ENCODE measurements around the gene MN1.
A peak's percentile ranks its signal among the peaks of the same experiment; 100 is the strongest.

MN1 gene

GRCh38 chr22:27810609-27811151, 9.1 kb upstream of the MN1 start:
- peak overlapping the region; percentile 32 for H3K9ac ChIP-seq (ENCODE audit: insufficient read length, low read depth)
- no peak for DNase-seq (ENCODE audit: low read depth, low spot score)

GRCh38 chr22:27809700-27810608, 8.4 kb upstream of the MN1 start:
- TF ChIP-seq YY1 (IDR thresholded peaks at IDR 0.05; ENCODE audit: insufficient read depth, insufficient read length) (no peak), ZNF274 (IDR thresholded peaks at IDR 0.05; ENCODE audit: low read depth, low read length) (no peak), SUZ12 (IDR thresholded peaks at IDR 0.05; ENCODE audit: extremely low read depth, insufficient read depth, insufficient read length) (no peak)
- Histone ChIP-seq H3K27me3 (ENCODE audit: insufficient read depth, insufficient read length) (no peaks in the 10 kb centered on the region), H3K9ac (ENCODE audit: insufficient read length, low read depth) (peak overlapping the region; percentile 32), H3K36me3 (ENCODE audit: insufficient read depth, insufficient read length, low read length) (no peaks in the 10 kb centered on the region), H3K4me1 (ENCODE audit: insufficient read depth, insufficient read length) (peaks cover 13% of the 10 kb centered on the region), H3K9me3 (ENCODE audit: insufficient read depth, low read length) (no peaks in the 10 kb centered on the region), H3K4me3 (ENCODE audit: insufficient read length, low read depth) (no peak overlapping the region)
- no peak for DNase-seq (ENCODE audit: low read depth, low spot score)

More at GRCh38 chr22:27810609-27811151, 9.1 kb upstream of the MN1 start:
- Histone ChIP-seq H3K4me1 (ENCODE audit: insufficient read depth, insufficient read length) (peaks cover 10% of the 10 kb centered on the region), H3K36me3 (ENCODE audit: insufficient read depth, insufficient read length, low read length) (no peaks in the 10 kb centered on the region), H3K27me3 (ENCODE audit: insufficient read depth, insufficient read length) (no peaks in the 10 kb centered on the region), H3K4me3 (ENCODE audit: insufficient read length, low read depth) (no peak overlapping the region), H3K9me3 (ENCODE audit: insufficient read depth, low read length) (no peaks in the 10 kb centered on the region)
- TF ChIP-seq SUZ12 (IDR thresholded peaks at IDR 0.05; ENCODE audit: extremely low read depth, insufficient read depth, insufficient read length): no peak
- TF ChIP-seq ZNF274 (IDR thresholded peaks at IDR 0.05; ENCODE audit: low read depth, low read length): no peak
- TF ChIP-seq YY1 (IDR thresholded peaks at IDR 0.05; ENCODE audit: insufficient read depth, insufficient read length): no peak

- TF ChIP-seq ZNF274 (IDR thresholded peaks at IDR 0.05; ENCODE audit: low read depth, low read length): no peak
- no peak for TF ChIP-seq SUZ12 (IDR thresholded peaks at IDR 0.05; ENCODE audit: extremely low read depth, insufficient read depth, insufficient read length)
- no peak for TF ChIP-seq YY1 (IDR thresholded peaks at IDR 0.05; ENCODE audit: insufficient read depth, insufficient read length)
- H3K9ac ChIP-seq (ENCODE audit: insufficient read length, low read depth): no peak overlapping the region
- H3K4me1 ChIP-seq (ENCODE audit: insufficient read depth, insufficient read length): peaks cover 17% of the 10 kb centered on the region
- H3K36me3 ChIP-seq (ENCODE audit: insufficient read depth, insufficient read length, low read length): no peaks in the 10 kb centered on the region
- no peak for DNase-seq (ENCODE audit: low read depth, low spot score)
- H3K9me3 ChIP-seq (ENCODE audit: insufficient read depth, low read length): no peaks in the 10 kb centered on the region
- no peak overlapping the region for H3K4me3 ChIP-seq (ENCODE audit: insufficient read length, low read depth)
- peaks cover 5% of the 10 kb centered on the region for H3K27me3 ChIP-seq (ENCODE audit: insufficient read depth, insufficient read length)
These were observed 7.7 kb upstream of the MN1 start for GRCh38 chr22:27809226-27809603.

GRCh38 chr22:27808451-27809225, 7.1 kb upstream of the MN1 start:
- peaks cover 17% of the 10 kb centered on the region for H3K4me1 ChIP-seq (ENCODE audit: insufficient read depth, insufficient read length)
- no peak overlapping the region for H3K9ac ChIP-seq (ENCODE audit: insufficient read length, low read depth)
- peaks cover 5% of the 10 kb centered on the region for H3K27me3 ChIP-seq (ENCODE audit: insufficient read depth, insufficient read length)
- H3K36me3 ChIP-seq (ENCODE audit: insufficient read depth, insufficient read length, low read length): no peaks in the 10 kb centered on the region
- no peaks in the 10 kb centered on the region for H3K9me3 ChIP-seq (ENCODE audit: insufficient read depth, low read length)
- no peak overlapping the region for H3K4me3 ChIP-seq (ENCODE audit: insufficient read length, low read depth)
- DNase-seq (ENCODE audit: low read depth, low spot score): no peak
- TF ChIP-seq ZNF274 (IDR thresholded peaks at IDR 0.05; ENCODE audit: low read depth, low read length): no peak
- TF ChIP-seq SUZ12 (IDR thresholded peaks at IDR 0.05; ENCODE audit: extremely low read depth, insufficient read depth, insufficient read length): no peak
- TF ChIP-seq YY1 (IDR thresholded peaks at IDR 0.05; ENCODE audit: insufficient read depth, insufficient read length): no peak

GRCh38 chr22:27805841-27806240, 4.3 kb upstream of the MN1 start:
- H3K9me3 ChIP-seq (ENCODE audit: insufficient read depth, low read length): no peaks in the 10 kb centered on the region
- H3K9ac ChIP-seq (ENCODE audit: insufficient read length, low read depth): no peak overlapping the region
- H3K4me3 ChIP-seq (ENCODE audit: insufficient read length, low read depth): no peak overlapping the region
- H3K4me1 ChIP-seq (ENCODE audit: insufficient read depth, insufficient read length): peaks cover 14% of the 10 kb centered on the region
- no peaks in the 10 kb centered on the region for H3K36me3 ChIP-seq (ENCODE audit: insufficient read depth, insufficient read length, low read length)
- peaks cover 12% of the 10 kb centered on the region for H3K27me3 ChIP-seq (ENCODE audit: insufficient read depth, insufficient read length)
- TF ChIP-seq YY1 (IDR thresholded peaks at IDR 0.05; ENCODE audit: insufficient read depth, insufficient read length): no peak
- TF ChIP-seq SUZ12 (IDR thresholded peaks at IDR 0.05; ENCODE audit: extremely low read depth, insufficient read depth, insufficient read length): no peak
- TF ChIP-seq ZNF274 (IDR thresholded peaks at IDR 0.05; ENCODE audit: low read depth, low read length): no peak
- DNase-seq (ENCODE audit: low read depth, low spot score): no peak

- Histone ChIP-seq H3K9ac (ENCODE audit: insufficient read length, low read depth) (peak overlapping the region; percentile 56), H3K27me3 (ENCODE audit: insufficient read depth, insufficient read length) (peaks cover 12% of the 10 kb centered on the region), H3K4me1 (ENCODE audit: insufficient read depth, insufficient read length) (peaks cover 11% of the 10 kb centered on the region), H3K36me3 (ENCODE audit: insufficient read depth, insufficient read length, low read length) (no peaks in the 10 kb centered on the region), H3K4me3 (ENCODE audit: insufficient read length, low read depth) (no peak overlapping the region), H3K9me3 (ENCODE audit: insufficient read depth, low read length) (no peaks in the 10 kb centered on the region)
- no peak for DNase-seq (ENCODE audit: low read depth, low spot score)
- TF ChIP-seq YY1 (IDR thresholded peaks at IDR 0.05; ENCODE audit: insufficient read depth, insufficient read length): no peak
- no peak for TF ChIP-seq ZNF274 (IDR thresholded peaks at IDR 0.05; ENCODE audit: low read depth, low read length)
- no peak for TF ChIP-seq SUZ12 (IDR thresholded peaks at IDR 0.05; ENCODE audit: extremely low read depth, insufficient read depth, insufficient read length)
These were observed 3.1 kb upstream of the MN1 start for GRCh38 chr22:27804470-27805297.
